Measurements from ENCODE around the gene INPP4A. TPM values are rescaled to one million over a fixed set of nuclear protein-coding genes. Genes with fewer than 3 reads are reported as not detected.

INPP4A gene
- polyA plus RNA-seq, 1 of the 3 experiments (the other 2 are of a cell fraction), result 15.0 TPM

GRCh38 chr2:98519156-98519555 lies 74.5 kb downstream of the INPP4A start:
- ChIA-PET CTCF (interaction anchor here (0.6 to 1.0 kb wide), 2 partner anchors 63 to 107 kb away, joined by 3 to 4 read pairs; no protein-coding TSS in a partner anchor), POLR2A (no interaction called here)
- no peak for DNase-seq
- Histone ChIP-seq H3K9me2 (no peaks in the 10 kb centered on the region), H3K4me3 (ENCODE audit: low read depth in 2 of 2, low read length in 1 of 2) (no peak overlapping the region), H3K27me3 (ENCODE audit: insufficient read depth) (no peaks in the 10 kb centered on the region), H2AFZ (ENCODE audit: low read depth) (no peak overlapping the region), H3K4me1 (ENCODE audit: control insufficient read depth in 1 of 2, insufficient read depth in 2 of 2, low read depth in 1 of 2, low read length in 1 of 2) (peaks cover 14 to 18% of the 10 kb centered on the region in 2 experiments; a peak in 3 of 4 replicates), H3K27ac (ENCODE audit: low read depth in 2 of 2, low read length in 1 of 2) (no peak overlapping the region; a peak in 1 of 4 replicates), H3K79me2 (ENCODE audit: insufficient read depth) (peaks cover 12% of the 10 kb centered on the region; the same call in 1 of the 2 replicates), H3K9ac (no peak overlapping the region), H3F3A (replicated peaks; ENCODE audit: insufficient read depth) (no peaks in the 10 kb centered on the region), H3K36me3 (replicated peaks in 1 of 2; ENCODE audit: control insufficient read depth in 1 of 2, insufficient read depth in 2 of 2, low read length in 1 of 2) (peaks cover 0 to 3% of the 10 kb centered on the region in 2 experiments), H3K9me3 (no peaks in the 10 kb centered on the region), H3K4me2 (no peak overlapping the region), H4K20me1 (ENCODE audit: insufficient read depth) (no peaks in the 10 kb centered on the region)
- WGBS (ENCODE audit: low lambda C conversion rate), result 74% methylated on average over 5 of the region's 6 CpGs
- no peak for TF ChIP-seq JUND (IDR thresholded peaks at IDR 0.05)
- no peak for TF ChIP-seq IRF3 (IDR thresholded peaks at IDR 0.05; ENCODE audit: low read depth, low read length)
- no peak for TF ChIP-seq REST (IDR thresholded peaks at IDR 0.05; ENCODE audit: low read depth, low read length)
- TF ChIP-seq, protein P1, sequence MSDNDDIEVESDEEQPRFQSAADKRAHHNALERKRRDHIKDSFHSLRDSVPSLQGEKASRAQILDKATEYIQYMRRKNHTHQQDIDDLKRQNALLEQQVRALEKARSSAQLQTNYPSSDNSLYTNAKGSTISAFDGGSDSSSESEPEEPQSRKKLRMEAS (IDR thresholded peaks at IDR 0.05; ENCODE audit: low read depth), result no peak
- TF ChIP-seq TEAD4 (IDR thresholded peaks at IDR 0.05; ENCODE audit: borderline replicate concordance, insufficient read depth), result no peak

- Histone ChIP-seq H3K4me2 (no peak overlapping the region), H3K9me3 (no peaks in the 10 kb centered on the region), H3K9ac (no peak overlapping the region), H3F3A (replicated peaks; ENCODE audit: insufficient read depth) (no peaks in the 10 kb centered on the region), H3K79me2 (ENCODE audit: insufficient read depth) (peaks cover 10% of the 10 kb centered on the region; the same call in 1 of the 2 replicates), H3K27me3 (ENCODE audit: insufficient read depth) (no peaks in the 10 kb centered on the region), H3K4me3 (ENCODE audit: low read depth in 2 of 2, low read length in 1 of 2) (no peak overlapping the region), H4K20me1 (ENCODE audit: insufficient read depth) (no peaks in the 10 kb centered on the region), H3K36me3 (replicated peaks in 1 of 2; ENCODE audit: control insufficient read depth in 1 of 2, insufficient read depth in 2 of 2, low read length in 1 of 2) (peaks cover 0 to 3% of the 10 kb centered on the region in 2 experiments), H2AFZ (ENCODE audit: low read depth) (no peak overlapping the region), H3K9me2 (no peaks in the 10 kb centered on the region), H3K27ac (ENCODE audit: low read depth in 2 of 2, low read length in 1 of 2) (no peak overlapping the region; a peak in 1 of 4 replicates), H3K4me1 (ENCODE audit: control insufficient read depth in 1 of 2, insufficient read depth in 2 of 2, low read depth in 1 of 2, low read length in 1 of 2) (peaks cover 16 to 18% of the 10 kb centered on the region in 2 experiments; a peak in 3 of 4 replicates)
- ChIA-PET CTCF (interaction anchor here (1.0 kb wide), 1 partner anchor 63 kb away, joined by 3 read pairs; no protein-coding TSS in a partner anchor), POLR2A (no interaction called here)
- DNase-seq, result no peak
- whole genome bisulfite sequencing (ENCODE audit: low lambda C conversion rate), result 95% methylated on average over 8 of the region's 16 CpGs
- TF ChIP-seq, protein P2, sequence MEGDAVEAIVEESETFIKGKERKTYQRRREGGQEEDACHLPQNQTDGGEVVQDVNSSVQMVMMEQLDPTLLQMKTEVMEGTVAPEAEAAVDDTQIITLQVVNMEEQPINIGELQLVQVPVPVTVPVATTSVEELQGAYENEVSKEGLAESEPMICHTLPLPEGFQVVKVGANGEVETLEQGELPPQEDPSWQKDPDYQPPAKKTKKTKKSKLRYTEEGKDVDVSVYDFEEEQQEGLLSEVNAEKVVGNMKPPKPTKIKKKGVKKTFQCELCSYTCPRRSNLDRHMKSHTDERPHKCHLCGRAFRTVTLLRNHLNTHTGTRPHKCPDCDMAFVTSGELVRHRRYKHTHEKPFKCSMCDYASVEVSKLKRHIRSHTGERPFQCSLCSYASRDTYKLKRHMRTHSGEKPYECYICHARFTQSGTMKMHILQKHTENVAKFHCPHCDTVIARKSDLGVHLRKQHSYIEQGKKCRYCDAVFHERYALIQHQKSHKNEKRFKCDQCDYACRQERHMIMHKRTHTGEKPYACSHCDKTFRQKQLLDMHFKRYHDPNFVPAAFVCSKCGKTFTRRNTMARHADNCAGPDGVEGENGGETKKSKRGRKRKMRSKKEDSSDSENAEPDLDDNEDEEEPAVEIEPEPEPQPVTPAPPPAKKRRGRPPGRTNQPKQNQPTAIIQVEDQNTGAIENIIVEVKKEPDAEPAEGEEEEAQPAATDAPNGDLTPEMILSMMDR (IDR thresholded peaks at IDR 0.05), result no peak
- TF ChIP-seq, protein P1 (IDR thresholded peaks at IDR 0.05; ENCODE audit: low read depth), result no peak
- TF ChIP-seq RCOR1 (IDR thresholded peaks at IDR 0.05; ENCODE audit: low read length) (no peak), NFIC (IDR thresholded peaks at IDR 0.05; ENCODE audit: borderline replicate concordance) (no peak), FOXM1 (IDR thresholded peaks at IDR 0.05; ENCODE audit: low read depth) (no peak), RFX5 (IDR thresholded peaks at IDR 0.05; ENCODE audit: low read length) (no peak), PBX3 (IDR thresholded peaks at IDR 0.05) (no peak), RXRA (IDR thresholded peaks at IDR 0.05; ENCODE audit: borderline replicate concordance, low read depth) (no peak), REST (IDR thresholded peaks at IDR 0.05; ENCODE audit: low read depth, low read length) (no peak), JUND (IDR thresholded peaks at IDR 0.05) (no peak), GABPA (IDR thresholded peaks at IDR 0.05; ENCODE audit: low read depth) (no peak), RAD21 (IDR thresholded peaks at IDR 0.05; ENCODE audit: low read length) (no peak)
These were observed 75.2 kb downstream of the INPP4A start for GRCh38 chr2:98519851-98520250.

All from SK-N-SH (cell line).